MM.1S (cell line): ENCODE results near the gene SEL1L3.

ENCODE experiments used
- DNase-seq: peaks from one replicate; pipeline ENCODE4 v3.0.0-alpha.2; 2015
- H2AFZ ChIP-seq: fragments of 300-600 bp; sonication (generic); 2 replicates; pipeline ENCODE4 v1.6.0; 2016; ENCODE audit warnings: antibody characterized with exemption, low read length
- H3F3A ChIP-seq: fragments of 300-600 bp; sonication (generic); 2 replicates; pipeline ENCODE4 v1.6.1; 2016; ENCODE audit warnings: mild to moderate bottlenecking, antibody characterized with exemption, low read length, moderate library complexity, mixed read lengths; ENCODE audit not compliant: insufficient read depth
- H3K27ac ChIP-seq: fragments of 300-600 bp; sonication (generic); 2 replicates; pipeline ENCODE4 v1.5.1; 2016; ENCODE audit warnings: mild to moderate bottlenecking, low read length
- H3K27me3 ChIP-seq: fragments of 300-600 bp; sonication (generic); replicated peaks from 2 replicates; pipeline ENCODE4 v1.6.0; 2016; ENCODE audit warnings: low read length; ENCODE audit not compliant: insufficient read depth
- H3K36me3 ChIP-seq: fragments of 300-600 bp; sonication (generic); replicated peaks from 2 replicates; pipeline ENCODE4 v1.6.1; 2016; ENCODE audit warnings: mild to moderate bottlenecking, low read length, mixed read lengths; ENCODE audit not compliant: insufficient read depth
- H3K4me1 ChIP-seq: fragments of 300-600 bp; sonication (generic); 2 replicates; pipeline ENCODE4 v1.6.1; 2016; ENCODE audit warnings: low read length, mixed read lengths
- H3K4me2 ChIP-seq: fragments of 300-600 bp; sonication (generic); 2 replicates; pipeline ENCODE4 v1.6.0; 2016; ENCODE audit warnings: low read depth, low read length
- H3K4me3 ChIP-seq: fragments of 300-600 bp; sonication (generic); 2 replicates; pipeline ENCODE4 v1.5.1; 2016; ENCODE audit warnings: low read length, mixed read lengths
- H3K79me2 ChIP-seq: fragments of 300-600 bp; sonication (generic); 2 replicates; pipeline ENCODE4 v1.6.1; 2016; ENCODE audit warnings: mixed run types, low read length, mixed read lengths
- H3K9ac ChIP-seq: fragments of 300-600 bp; sonication (generic); 2 replicates; pipeline ENCODE4 v1.6.1; 2016; ENCODE audit warnings: low read length, mixed read lengths
- H3K9me2 ChIP-seq: fragments of 300-600 bp; sonication (generic); replicated peaks from 2 replicates; pipeline ENCODE4 v1.6.1; 2016; ENCODE audit warnings: mild to moderate bottlenecking, low read length, mixed read lengths; ENCODE audit not compliant: insufficient read depth
- H3K9me3 ChIP-seq: fragments of 300-600 bp; sonication (generic); replicated peaks from 2 replicates; pipeline ENCODE4 v1.6.1; 2016; ENCODE audit warnings: mild to moderate bottlenecking, low read length, mixed read lengths; ENCODE audit not compliant: insufficient read depth
- H4K20me1 ChIP-seq: fragments of 300-600 bp; sonication (generic); 2 replicates; pipeline ENCODE4 v1.6.1; 2016; ENCODE audit warnings: mild to moderate bottlenecking, low read length, moderate library complexity, mixed read lengths; ENCODE audit not compliant: insufficient read depth
- CTCF ChIP-seq: fragments of 300-600 bp; sonication (generic); IDR thresholded peaks from 2 replicates; pipeline ENCODE4 v1.5.1; 2016; ENCODE audit warnings: antibody characterized with exemption, low read length, mixed read lengths
- EZH2 ChIP-seq: fragments of 300-600 bp; sonication (generic); optimal IDR thresholded peaks from 2 replicates; pipeline ENCODE3; 2017; ENCODE audit warnings: low read depth, mild to moderate bottlenecking, antibody characterized with exemption, low read length, mixed read lengths
- EZH2phosphoT487 ChIP-seq: fragments of 300-600 bp; sonication (generic); IDR thresholded peaks from 2 replicates; pipeline ENCODE4 v1.6.1; 2018; ENCODE audit warnings: antibody characterized with exemption, low read length

Gene SEL1L3

GRCh38 chr4:25703731-25704388 lies 158.9 kb downstream of the SEL1L3 start:
- no peaks in the 10 kb centered on the region for H3K79me2 ChIP-seq
- H3F3A ChIP-seq: no peaks in the 10 kb centered on the region
- H3K27ac ChIP-seq: no peak overlapping the region
- H3K4me3 ChIP-seq: no peak overlapping the region
- no peak for DNase-seq
- no peak overlapping the region for H3K4me2 ChIP-seq
- H3K9me2 ChIP-seq: no peaks in the 10 kb centered on the region
- TF ChIP-seq EZH2: no peak
- no peak for TF ChIP-seq EZH2phosphoT487
- no peak for TF ChIP-seq CTCF
- no peak overlapping the region for H3K9ac ChIP-seq
- H2AFZ ChIP-seq: no peak overlapping the region
- H3K4me1 ChIP-seq: no peaks in the 10 kb centered on the region
- H3K27me3 ChIP-seq: no peaks in the 10 kb centered on the region
- H4K20me1 ChIP-seq: no peaks in the 10 kb centered on the region
- no peaks in the 10 kb centered on the region for H3K36me3 ChIP-seq
- H3K9me3 ChIP-seq: no peaks in the 10 kb centered on the region

- no peaks in the 10 kb centered on the region for H3K9me2 ChIP-seq
- no peaks in the 10 kb centered on the region for H3K27me3 ChIP-seq
- no peak overlapping the region for H2AFZ ChIP-seq
- no peak overlapping the region for H3K4me3 ChIP-seq
- H3F3A ChIP-seq: no peaks in the 10 kb centered on the region
- no peak overlapping the region for H3K9ac ChIP-seq
- DNase-seq: no peak
- H4K20me1 ChIP-seq: no peaks in the 10 kb centered on the region
- no peaks in the 10 kb centered on the region for H3K9me3 ChIP-seq
- H3K79me2 ChIP-seq: no peaks in the 10 kb centered on the region
- H3K4me2 ChIP-seq: no peak overlapping the region
- no peaks in the 10 kb centered on the region for H3K4me1 ChIP-seq
- TF ChIP-seq EZH2phosphoT487 (no peak), CTCF (no peak), EZH2 (no peak)
- H3K27ac ChIP-seq: no peak overlapping the region
- H3K36me3 ChIP-seq: no peaks in the 10 kb centered on the region
These were observed 159.9 kb downstream of the SEL1L3 start for GRCh38 chr4:25702848-25703247.

- Histone ChIP-seq H3K27ac (no peak overlapping the region), H3K4me2 (no peak overlapping the region), H3K4me1 (no peaks in the 10 kb centered on the region), H3K79me2 (no peaks in the 10 kb centered on the region), H3F3A (no peaks in the 10 kb centered on the region), H3K36me3 (no peaks in the 10 kb centered on the region), H3K4me3 (no peak overlapping the region), H3K27me3 (no peaks in the 10 kb centered on the region), H3K9ac (no peak overlapping the region), H4K20me1 (no peaks in the 10 kb centered on the region), H3K9me2 (no peaks in the 10 kb centered on the region), H3K9me3 (no peaks in the 10 kb centered on the region), H2AFZ (no peak overlapping the region)
- no peak for DNase-seq
- TF ChIP-seq EZH2phosphoT487: no peak
- TF ChIP-seq EZH2: no peak
- no peak for TF ChIP-seq CTCF
These were observed 162.1 kb downstream of the SEL1L3 start for GRCh38 chr4:25700661-25701060.
